ENCODE data around the gene SLC25A41. TPM values are rescaled to one million over a fixed set of nuclear protein-coding genes. Genes with fewer than 3 reads are reported as not detected.

SLC25A41 gene
- total and polyA plus RNA-seq, 2 of the 13 experiments (the other 11 are each of a cell fraction or from before 2014, with no cell fraction given): 0.33 to 0.95 TPM

GRCh38 chr19:6464070-6464873, 30.7 kb upstream of the SLC25A41 start, which contains the start of gene CRB3 (continued):
- TF ChIP-seq ZNF646 (CRISPR knock-in tag; IDR thresholded peaks at IDR 0.05): no peak
- 0 out of 2 replicates have a peak, but pooled peaks have one; percentile 33 for TF ChIP-seq LCORL (IDR thresholded peaks at IDR 0.05)
- peak; percentile 82 for TF ChIP-seq LCORL (CRISPR knock-in tag; IDR thresholded peaks at IDR 0.05)
- TF ChIP-seq ISL2 (CRISPR knock-in tag; IDR thresholded peaks at IDR 0.05): no peak
- no peak for TF ChIP-seq SATB2 (CRISPR knock-in tag; IDR thresholded peaks at IDR 0.05)
- TF ChIP-seq CHD4 (IDR thresholded peaks at IDR 0.05; ENCODE audit: borderline replicate concordance, low read length): 0 out of 2 replicates have a peak, but pooled peaks have one; percentile 26
- TF ChIP-seq ZFYVE20 (CRISPR knock-in tag; IDR thresholded peaks at IDR 0.05; ENCODE audit: borderline replicate concordance, low read depth): no peak
- TF ChIP-seq BRF2 (CRISPR knock-in tag; IDR thresholded peaks at IDR 0.05): no peak
- no peak for TF ChIP-seq ZFP41 (CRISPR knock-in tag; IDR thresholded peaks at IDR 0.05; ENCODE audit: borderline replicate concordance)
- peak; percentile 83 for TF ChIP-seq TARDBP (CRISPR knock-in tag; IDR thresholded peaks at IDR 0.05)
- TF ChIP-seq ZBTB40 (IDR thresholded peaks at IDR 0.05): no peak
- TF ChIP-seq ZBTB40 (CRISPR knock-in tag; IDR thresholded peaks at IDR 0.05): no peak; the same call in 1 of the 2 replicates

All from HepG2 (cell line).